Measurements from ENCODE around the gene HAP1.

- no peak for TF ChIP-seq CTCF (IDR thresholded peaks at IDR 0.05)
- TF ChIP-seq POLR2A (IDR thresholded peaks at IDR 0.05) = no peak
These were observed 5.4 kb upstream of the HAP1 start for GRCh38 chr17:41739661-41740352.
